GM19025 (cell line): ENCODE data around the gene PIGL.

Experiments used
- ATAC-seq: cut with Tn5 transposase; IDR thresholded peaks from one replicate; pipeline ENCODE4 v1.9.1; 2021; ENCODE audit warnings: mild to moderate bottlenecking, low read depth, moderate library complexity; ENCODE audit not compliant: unreplicated experiment

PIGL gene

GRCh38 chr17:16348586-16348985 is 131.6 kb downstream of the PIGL start:
- ATAC-seq, result no peak

GRCh38 chr17:16349431-16349830 is 132.4 kb downstream of the PIGL start:
- ATAC-seq, result no peak

- no peak for ATAC-seq
These were observed 134.8 kb downstream of the PIGL start for GRCh38 chr17:16351831-16352230.

GRCh38 chr17:16352303-16352666 is 135.3 kb downstream of the PIGL start:
- ATAC-seq, result no peak

- peak; percentile 63 for ATAC-seq
These were observed 135.8 kb downstream of the PIGL start for GRCh38 chr17:16352667-16353316.

GRCh38 chr17:16353317-16354174 is 136.5 kb downstream of the PIGL start, which contains the start of gene CENPV:
Gene CENPV, minus strand, starts transcription at chr17:16353469. Its CDS starts 33 bp downstream, at chr17:16353436.
- ATAC-seq, result peak; percentile 70

GRCh38 chr17:16354585-16354984 is 137.6 kb downstream of the PIGL start:
- ATAC-seq, result no peak

GRCh38 chr17:16358394-16358793 is 141.4 kb downstream of the PIGL start:
- no peak for ATAC-seq

GRCh38 chr17:16361874-16362273 is 144.9 kb downstream of the PIGL start:
- ATAC-seq, result no peak

GRCh38 chr17:16363749-16364536 is 146.9 kb downstream of the PIGL start:
- no peak for ATAC-seq

GRCh38 chr17:16364625-16365024 is 147.6 kb downstream of the PIGL start:
- no peak for ATAC-seq

- no peak for ATAC-seq
These were observed 154.7 kb downstream of the PIGL start for GRCh38 chr17:16371742-16372141.

- ATAC-seq, result no peak
These were observed 157.3 kb downstream of the PIGL start for GRCh38 chr17:16374146-16374938.
